ENCODE measurements around the gene ITPR2.

The ITPR2 gene

DNA sequence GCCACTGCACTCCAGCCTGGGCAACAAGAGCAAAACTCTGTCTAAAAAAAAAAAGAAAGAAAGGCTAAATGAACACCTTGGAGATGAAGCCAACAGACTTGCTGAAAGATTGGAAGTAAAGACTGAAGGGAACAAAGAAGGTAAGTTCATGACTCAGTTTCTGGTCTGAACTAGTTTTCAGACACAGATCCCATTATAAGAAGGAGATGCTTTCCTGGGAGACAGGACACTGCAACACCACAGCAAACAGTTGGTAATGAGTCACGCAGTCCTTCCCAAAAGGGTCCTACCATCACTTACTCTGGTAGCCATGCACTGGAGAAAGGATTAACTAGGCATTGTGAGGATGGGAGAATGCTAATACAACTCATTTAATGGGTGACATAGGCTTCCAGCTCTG, 540.4 kb downstream of the ITPR2 start:
- no peak for DNase-seq (ENCODE audit: low read depth)

DNA sequence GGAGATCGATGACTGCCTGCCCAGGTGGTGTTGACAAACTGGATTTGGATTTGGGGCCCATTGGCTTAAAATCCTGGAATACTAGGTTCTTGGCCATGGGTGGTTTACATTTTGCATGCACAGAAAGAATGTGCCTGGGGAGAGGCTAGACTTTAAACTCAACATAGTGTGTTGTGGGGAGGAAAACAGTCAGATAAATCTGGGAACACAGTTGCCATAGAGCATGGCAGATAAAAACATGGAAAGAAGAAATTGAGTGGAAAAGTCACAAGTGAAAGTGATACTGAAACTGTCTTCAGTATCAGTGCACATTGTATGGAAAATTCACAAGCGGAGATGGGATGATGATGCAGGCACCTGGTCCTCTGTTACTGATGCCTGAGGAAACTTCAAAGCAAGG, 542.4 kb downstream of the ITPR2 start:
- no peak for DNase-seq (ENCODE audit: low read depth)

DNA sequence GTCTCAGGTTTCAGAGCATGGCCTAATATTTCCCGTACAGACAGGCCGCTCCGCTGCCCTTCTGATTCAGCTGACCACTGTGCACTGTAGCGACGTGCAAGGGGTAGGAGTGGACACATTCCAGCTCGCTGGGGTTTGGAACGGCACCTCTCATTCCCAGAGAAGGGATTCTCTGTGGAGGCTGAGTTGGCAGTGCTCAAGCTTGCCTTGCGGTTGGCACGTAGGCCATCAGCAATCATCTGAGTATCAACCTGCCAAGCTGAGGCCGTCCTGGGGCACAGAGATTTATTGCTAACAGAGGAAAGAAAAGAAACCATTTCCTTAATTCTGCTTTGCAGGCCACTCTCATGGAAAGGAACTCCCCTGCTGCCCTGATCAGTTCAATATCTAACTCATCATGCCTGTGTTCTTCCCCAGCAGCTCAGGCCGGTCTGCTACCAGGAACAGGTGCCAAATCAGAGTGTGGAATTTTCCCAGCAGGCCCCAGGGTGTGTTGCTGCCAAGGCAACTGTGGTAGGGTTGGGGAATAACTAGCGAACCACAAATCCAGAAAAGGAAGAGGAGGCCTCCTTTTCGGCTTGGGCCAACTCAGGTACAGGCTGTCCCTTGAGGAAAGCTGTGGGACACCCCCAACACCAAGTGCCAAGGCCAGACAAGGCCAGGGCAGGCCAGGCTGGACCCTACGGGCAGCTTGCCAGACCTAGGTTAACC, 545.2 kb downstream of the ITPR2 start:
- no peak for DNase-seq (ENCODE audit: low read depth)

Measured in HS-5 (cell line).